GM23248 (cell line): ENCODE measurements around the gene METTL4.

ENCODE experiments used
- EZH2 ChIP-seq: fragments of 200-600 bp; sonication (generic); IDR thresholded peaks from 2 replicates; pipeline ENCODE4 v1.6.1; 2018; ENCODE audit warnings: antibody characterized with exemption, mild to moderate bottlenecking; ENCODE audit not compliant: insufficient read depth, poor library complexity, severe bottlenecking
- EZH2phosphoT487 ChIP-seq: fragments of 200-600 bp; sonication (generic); IDR thresholded peaks from 2 replicates; pipeline ENCODE4 v1.6.1; 2018; ENCODE audit warnings: antibody characterized with exemption, moderate library complexity, mild to moderate bottlenecking, low read depth; ENCODE audit not compliant: insufficient read depth

DNA sequence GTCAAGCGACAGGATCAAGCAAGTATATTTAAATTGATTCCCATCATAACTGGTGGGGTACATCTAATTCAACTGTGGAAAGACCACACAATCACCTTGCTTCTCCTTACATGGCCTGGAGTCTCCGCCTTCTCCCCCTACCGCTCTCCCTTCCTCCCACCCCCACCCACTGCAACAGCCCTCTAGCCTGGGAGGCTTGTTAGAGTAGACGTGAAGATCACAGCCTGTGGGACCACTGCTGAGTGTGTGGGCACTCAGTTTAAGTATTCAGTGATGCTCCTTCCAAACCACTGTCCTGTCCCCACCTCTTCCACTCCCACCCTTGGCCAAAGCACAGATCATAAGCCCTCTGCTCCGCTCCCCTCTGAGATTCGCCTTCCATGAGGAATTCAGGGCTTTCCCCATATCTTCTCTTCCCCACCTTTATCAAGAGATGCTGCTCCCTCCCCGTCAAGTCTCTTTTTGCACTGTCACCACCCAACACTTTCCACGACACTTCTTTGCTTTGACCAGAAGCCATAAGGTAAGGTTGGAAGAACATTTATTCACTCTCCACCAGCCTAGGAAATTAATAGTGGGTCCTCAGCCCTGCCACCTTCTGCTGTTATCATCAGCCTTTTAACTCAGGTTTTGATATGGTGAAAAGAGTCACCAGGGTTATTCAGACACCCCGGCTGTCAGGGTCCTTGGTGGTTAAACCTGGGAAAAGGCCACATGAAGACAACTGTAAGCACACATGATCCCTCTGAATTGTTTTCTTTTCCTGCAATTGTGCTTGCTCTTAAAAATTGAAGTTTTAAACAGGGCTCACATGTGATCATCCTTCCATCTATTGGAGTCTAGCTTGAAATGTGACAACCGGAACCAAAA lies 1.7 kb downstream of the METTL4 start:
- TF ChIP-seq EZH2 (no peak), EZH2phosphoT487 (no peak)
